Neural cell (in vitro differentiated cells): Measurements from ENCODE around the gene RPS6KA1. TPM values are rescaled to one million over a fixed set of nuclear protein-coding genes. Genes with fewer than 3 reads are reported as not detected.

Source experiments
- H2AFZ ChIP-seq: fragments of 200-600, 300-800 bp; sonication (generic), shearing (Covaris generic); 2 replicates; pipeline ENCODE4 v1.6.0; 2014; ENCODE audit warnings: low read depth, mild to moderate bottlenecking, antibody characterized with exemption, low read length, moderate library complexity
- H3F3A ChIP-seq: fragments of 200-600 bp; shearing (Covaris generic); 2 replicates; pipeline ENCODE4 v1.6.1; 2016; ENCODE audit warnings: mild to moderate bottlenecking, moderate library complexity, mixed read lengths, antibody characterized with exemption, low read length; ENCODE audit not compliant: insufficient read depth, poor library complexity, severe bottlenecking
- H3K27ac ChIP-seq: fragments of 200-600, 300-800 bp; sonication (generic), shearing (Covaris generic); 2 replicates; pipeline ENCODE4 v1.5.1; 2014; ENCODE audit warnings: mild to moderate bottlenecking, low read length, moderate library complexity
- H3K27me3 ChIP-seq: fragments of 300-800, 200-600 bp; sonication (generic), shearing (Covaris generic); 2 replicates; pipeline ENCODE4 v1.6.0; 2014; ENCODE audit warnings: mild to moderate bottlenecking, low read depth, low read length, moderate library complexity; ENCODE audit not compliant: insufficient read depth
- H3K36me3 ChIP-seq: fragments of 300-800, 200-600 bp; sonication (generic), shearing (Covaris generic); 2 replicates; pipeline ENCODE4 v1.5.1; 2014; ENCODE audit warnings: mild to moderate bottlenecking, antibody characterized with exemption, low read length, moderate library complexity; ENCODE audit not compliant: insufficient read depth
- H3K4me2 ChIP-seq: fragments of 300-800, 200-600 bp; sonication (generic), shearing (Covaris generic); 2 replicates; pipeline ENCODE4 v1.6.0; 2014; ENCODE audit warnings: mild to moderate bottlenecking, low read length
- H3K4me3 ChIP-seq: fragments of 300-800, 200-600 bp; sonication (generic), shearing (Covaris generic); 2 replicates; pipeline ENCODE4 v1.5.1; 2014; ENCODE audit warnings: mild to moderate bottlenecking, low read length, moderate library complexity
- H3K79me2 ChIP-seq: fragments of 200-600 bp; shearing (Covaris generic); replicated peaks from 2 replicates; pipeline ENCODE4 v1.6.0; 2014; ENCODE audit warnings: mild to moderate bottlenecking, low read length, moderate library complexity; ENCODE audit not compliant: insufficient read depth
- H3K9ac ChIP-seq: fragments of 300-800, 200-600 bp; sonication (generic), shearing (Covaris generic); 2 replicates; pipeline ENCODE4 v1.6.1; 2016; ENCODE audit warnings: mild to moderate bottlenecking, low read length, mixed read lengths
- H3K9me2 ChIP-seq: fragments of 200-600 bp; shearing (Covaris generic); 2 replicates; pipeline ENCODE4 v1.6.1; 2016; ENCODE audit warnings: mild to moderate bottlenecking, low read length, mixed read lengths; ENCODE audit not compliant: insufficient read depth
- H3K9me3 ChIP-seq: fragments of 200-600, 300-800 bp; sonication (generic), shearing (Covaris generic); 2 replicates; pipeline ENCODE4 v1.6.1; 2016; ENCODE audit warnings: mild to moderate bottlenecking, mixed run types, low read length, moderate library complexity, mixed read lengths
- H4K20me1 ChIP-seq: fragments of 200-600 bp; shearing (Covaris generic); 2 replicates; pipeline ENCODE4 v1.6.1; 2016; ENCODE audit warnings: mild to moderate bottlenecking, mixed run types; ENCODE audit not compliant: insufficient read depth
- CTCF ChIP-seq: fragments of 450-650 bp; IDR thresholded peaks from 2 replicates; pipeline ENCODE4 v1.5.1; 2014; ENCODE audit warnings: antibody characterized with exemption, mild to moderate bottlenecking, moderate library complexity; ENCODE audit not compliant: poor library complexity, severe bottlenecking
- EP300 ChIP-seq: fragments of 450-650 bp; conservative IDR thresholded peaks from 2 replicates; pipeline ENCODE4 v1.6.1; 2014; ENCODE audit warnings: antibody characterized with exemption, mild to moderate bottlenecking, moderate library complexity; ENCODE audit not compliant: poor library complexity, severe bottlenecking
- EZH2 ChIP-seq: fragments of 200-600, 300-800 bp; shearing (Covaris generic), sonication (generic); IDR thresholded peaks from 2 replicates; pipeline ENCODE4 v1.6.1; 2014; ENCODE audit warnings: antibody characterized with exemption, low read length, borderline replicate concordance, mild to moderate bottlenecking; ENCODE audit not compliant: insufficient read depth, poor library complexity, severe bottlenecking
- MXI1 ChIP-seq: fragments of 450-650 bp; conservative IDR thresholded peaks from 2 replicates; pipeline ENCODE4 v1.6.1; 2014; ENCODE audit warnings: antibody characterized with exemption, mild to moderate bottlenecking; ENCODE audit not compliant: poor library complexity, severe bottlenecking
- POLR2AphosphoS5 ChIP-seq: IDR thresholded peaks from 2 replicates; pipeline ENCODE4 v1.6.1; 2012
- RAD21 ChIP-seq: fragments of 450-650 bp; conservative IDR thresholded peaks from 2 replicates; pipeline ENCODE4 v1.6.1; 2014; ENCODE audit warnings: antibody characterized with exemption, mild to moderate bottlenecking, moderate library complexity
- REST ChIP-seq: IDR thresholded peaks from 2 replicates; pipeline ENCODE4 v1.6.1; 2012; ENCODE audit warnings: borderline replicate concordance
- SMC3 ChIP-seq: fragments of 450-650 bp; conservative IDR thresholded peaks from 2 replicates; pipeline ENCODE4 v1.6.1; 2014; ENCODE audit warnings: antibody characterized with exemption, mild to moderate bottlenecking, moderate library complexity; ENCODE audit not compliant: poor library complexity
- TAF1 ChIP-seq: IDR thresholded peaks from 2 replicates; pipeline ENCODE4 v1.6.1; 2012; ENCODE audit warnings: low read depth
- polyA plus RNA-seq: library from polyadenylated mRNA; depleted of rRNA; stranded (reverse); fragments of >200 nt; gene quantifications from 2 replicates; pipeline ENCODE4 v1.2.3, GENCODE V29; 2014

Gene RPS6KA1
- polyA plus RNA-seq, 1 donor from 2014 or later = 4.9 TPM

DNA sequence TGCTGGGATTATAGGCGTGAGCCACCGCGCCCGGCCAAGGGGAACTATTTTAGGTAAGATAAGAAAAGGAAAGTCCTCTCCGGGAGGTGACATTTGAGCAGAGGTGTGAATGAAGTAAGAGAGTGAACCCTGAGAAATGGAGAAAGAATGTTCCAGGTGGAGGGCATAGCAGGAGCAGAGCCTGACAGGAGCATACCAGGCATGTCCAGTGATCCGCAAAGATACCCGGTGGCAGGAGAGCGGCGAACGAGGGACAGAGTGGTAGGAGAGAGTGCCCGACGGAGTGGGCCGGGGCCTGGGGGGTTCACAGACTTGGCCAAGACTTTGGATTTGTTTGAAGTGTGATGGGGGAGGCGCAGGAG lies 7.9 kb upstream of the RPS6KA1 start:
- H3K27ac ChIP-seq = no peak overlapping the region
- H3K4me2 ChIP-seq = no peak overlapping the region
- no peaks in the 10 kb centered on the region for H3K9me2 ChIP-seq
- no peak overlapping the region for H3K4me3 ChIP-seq
- H3K36me3 ChIP-seq = no peaks in the 10 kb centered on the region
- H2AFZ ChIP-seq = no peak overlapping the region
- no peaks in the 10 kb centered on the region for H3K27me3 ChIP-seq
- H4K20me1 ChIP-seq = no peaks in the 10 kb centered on the region
- H3K9me3 ChIP-seq = no peaks in the 10 kb centered on the region
- no peak overlapping the region for H3K9ac ChIP-seq
- TF ChIP-seq TAF1 (no peak), RAD21 (no peak), EZH2 (no peak), SMC3 (no peak), MXI1 (no peak), POLR2AphosphoS5 (no peak), REST (no peak), CTCF (no peak), EP300 (no peak)
- H3K79me2 ChIP-seq = no peaks in the 10 kb centered on the region
- no peaks in the 10 kb centered on the region for H3F3A ChIP-seq

GRCh38 chr1:26522073-26522472 lies 7.5 kb upstream of the RPS6KA1 start:
- H3K9me2 ChIP-seq = no peaks in the 10 kb centered on the region
- no peaks in the 10 kb centered on the region for H4K20me1 ChIP-seq
- TF ChIP-seq POLR2AphosphoS5 = no peak
- TF ChIP-seq RAD21 = no peak
- no peak for TF ChIP-seq EZH2
- TF ChIP-seq REST = no peak
- TF ChIP-seq TAF1 = no peak
- no peak for TF ChIP-seq MXI1
- no peak for TF ChIP-seq EP300
- no peak for TF ChIP-seq SMC3
- no peak for TF ChIP-seq CTCF
- no peaks in the 10 kb centered on the region for H3K79me2 ChIP-seq
- no peak overlapping the region for H3K4me2 ChIP-seq
- no peak overlapping the region for H3K9ac ChIP-seq
- H3K27ac ChIP-seq = no peak overlapping the region
- no peaks in the 10 kb centered on the region for H3F3A ChIP-seq
- H3K36me3 ChIP-seq = no peaks in the 10 kb centered on the region
- no peaks in the 10 kb centered on the region for H3K9me3 ChIP-seq
- H3K4me3 ChIP-seq = no peak overlapping the region
- H3K27me3 ChIP-seq = no peaks in the 10 kb centered on the region
- H2AFZ ChIP-seq = no peak overlapping the region
